Measurements from ENCODE around the gene SNX25. TPM values are rescaled to one million over a fixed set of nuclear protein-coding genes. Genes with fewer than 3 reads are reported as not detected.

SNX25 gene
- total RNA-seq, 6 donors from 2014 or later: 62.9 to 178 (median 123) TPM

DNA sequence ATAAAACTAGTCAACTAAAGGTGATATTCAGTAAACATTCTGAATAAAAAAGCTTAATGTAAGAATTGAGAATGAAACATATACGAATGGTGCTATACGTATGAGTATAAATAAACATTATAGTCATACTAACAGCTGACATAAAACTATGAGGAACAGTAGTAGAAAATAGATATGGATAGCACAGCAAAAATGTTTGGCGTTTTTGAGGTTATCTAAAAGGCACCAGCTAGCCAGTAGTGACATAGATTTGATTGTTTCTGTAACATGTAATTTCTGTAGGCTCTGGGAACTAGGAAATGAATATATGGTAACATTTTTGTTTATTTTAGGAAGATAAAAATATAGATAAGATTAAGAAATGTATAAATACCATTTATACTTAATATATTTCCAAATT is 69.3 kb downstream of the SNX25 start:
- no peak overlapping the region for H3K27ac ChIP-seq
- DNase-seq: no peak
- no peak overlapping the region for H3K4me3 ChIP-seq
- H3K36me3 ChIP-seq: peaks cover 0 to 5% (median 0%) of the 10 kb centered on the region in 4 donors
- no peak for ATAC-seq (ENCODE audit: low FRiP score in 2 of 2)
- no peaks in the 10 kb centered on the region for H3K27me3 ChIP-seq
- peaks cover 0 to 12% (median 7%) of the 10 kb centered on the region in 4 donors for H3K4me1 ChIP-seq
- TF ChIP-seq, protein P1, sequence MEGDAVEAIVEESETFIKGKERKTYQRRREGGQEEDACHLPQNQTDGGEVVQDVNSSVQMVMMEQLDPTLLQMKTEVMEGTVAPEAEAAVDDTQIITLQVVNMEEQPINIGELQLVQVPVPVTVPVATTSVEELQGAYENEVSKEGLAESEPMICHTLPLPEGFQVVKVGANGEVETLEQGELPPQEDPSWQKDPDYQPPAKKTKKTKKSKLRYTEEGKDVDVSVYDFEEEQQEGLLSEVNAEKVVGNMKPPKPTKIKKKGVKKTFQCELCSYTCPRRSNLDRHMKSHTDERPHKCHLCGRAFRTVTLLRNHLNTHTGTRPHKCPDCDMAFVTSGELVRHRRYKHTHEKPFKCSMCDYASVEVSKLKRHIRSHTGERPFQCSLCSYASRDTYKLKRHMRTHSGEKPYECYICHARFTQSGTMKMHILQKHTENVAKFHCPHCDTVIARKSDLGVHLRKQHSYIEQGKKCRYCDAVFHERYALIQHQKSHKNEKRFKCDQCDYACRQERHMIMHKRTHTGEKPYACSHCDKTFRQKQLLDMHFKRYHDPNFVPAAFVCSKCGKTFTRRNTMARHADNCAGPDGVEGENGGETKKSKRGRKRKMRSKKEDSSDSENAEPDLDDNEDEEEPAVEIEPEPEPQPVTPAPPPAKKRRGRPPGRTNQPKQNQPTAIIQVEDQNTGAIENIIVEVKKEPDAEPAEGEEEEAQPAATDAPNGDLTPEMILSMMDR (IDR thresholded peaks at IDR 0.05): no peak
- TF ChIP-seq POLR2A (IDR thresholded peaks at IDR 0.05): no peak
- TF ChIP-seq POLR2AphosphoS5 (IDR thresholded peaks at IDR 0.05): no peak
- TF ChIP-seq EP300 (IDR thresholded peaks at IDR 0.05): no peak
- 93 to 95% methylated on average over 3 of the region's 3 CpGs for WGBS, 2 donors
- H3K9me3 ChIP-seq: no peaks in the 10 kb centered on the region

DNA sequence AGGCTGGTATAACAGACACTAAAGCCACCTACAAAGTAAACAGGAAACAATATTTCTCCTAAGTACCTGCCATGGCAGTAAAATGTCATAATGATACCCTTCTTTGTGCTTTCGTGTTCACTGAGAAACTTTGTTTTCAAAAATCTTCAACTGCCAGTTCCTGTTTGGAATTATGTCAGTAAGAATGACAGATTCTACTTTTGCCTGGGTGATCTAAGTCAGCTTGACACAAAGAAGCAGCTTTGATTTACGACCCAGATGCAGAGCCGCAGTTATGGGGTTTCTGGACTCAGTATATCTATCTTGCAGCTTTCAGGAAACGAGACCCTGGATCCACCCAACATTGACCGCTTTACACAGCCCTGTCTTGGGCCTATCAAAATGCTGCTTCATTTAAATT is 71.2 kb downstream of the SNX25 start:
- Histone ChIP-seq H3K4me3 (no peak overlapping the region), H3K9me3 (no peaks in the 10 kb centered on the region), H3K4me1 (peaks cover 0 to 21% (median 9%) of the 10 kb centered on the region in 4 donors), H3K27ac (no peak overlapping the region), H3K36me3 (peaks cover 0 to 5% (median 0%) of the 10 kb centered on the region in 4 donors), H3K27me3 (no peaks in the 10 kb centered on the region)
- DNase-seq (no peak), ATAC-seq (ENCODE audit: low FRiP score in 2 of 2) (no peak)
- TF ChIP-seq EP300 (IDR thresholded peaks at IDR 0.05) (no peak), POLR2AphosphoS5 (IDR thresholded peaks at IDR 0.05) (no peak), POLR2A (IDR thresholded peaks at IDR 0.05) (no peak)
- TF ChIP-seq, protein P1 (IDR thresholded peaks at IDR 0.05): no peak
- 54 to 75% methylated on average over 5 of the region's 5 CpGs for WGBS, 2 donors

DNA sequence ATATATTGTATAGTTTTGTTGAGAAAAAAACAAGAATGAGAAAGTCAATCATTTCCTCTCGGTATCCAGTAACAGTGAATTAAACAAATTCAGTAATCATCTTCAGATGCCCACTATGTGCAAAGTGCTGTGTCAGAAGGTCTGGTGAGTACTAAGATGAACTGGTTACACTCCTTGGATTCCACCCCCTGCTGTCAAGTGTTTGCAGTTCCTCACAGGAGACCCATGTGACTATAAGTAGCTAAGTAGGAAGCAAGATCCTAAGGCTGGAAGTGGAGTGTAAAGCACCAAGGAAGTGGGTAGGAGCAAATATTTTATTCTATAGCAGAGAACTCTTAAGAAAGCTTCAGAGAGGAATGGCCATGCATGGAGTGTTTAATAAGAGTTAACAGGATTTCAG is 73.6 kb downstream of the SNX25 start:
- no peaks in the 10 kb centered on the region for H3K27me3 ChIP-seq
- H3K4me1 ChIP-seq: peaks cover 0 to 27% (median 9%) of the 10 kb centered on the region in 4 donors
- WGBS, 2 donors: 71 to 75% methylated on average over 1 of the region's 1 CpG
- ATAC-seq (ENCODE audit: low FRiP score in 2 of 2) (peak; percentile 71 to 91), DNase-seq (peak in 1 of 2 donors; percentile 71)
- H3K27ac ChIP-seq: peak overlapping the region in 3 of 4 donors; percentile 41 to 57 (median 44)
- no peak overlapping the region for H3K4me3 ChIP-seq
- TF ChIP-seq POLR2A (IDR thresholded peaks at IDR 0.05): no peak
- peak in 1 of 4 donors; percentile 81 for TF ChIP-seq EP300 (IDR thresholded peaks at IDR 0.05)
- peak in 1 of 2 donors; percentile 34 for TF ChIP-seq POLR2AphosphoS5 (IDR thresholded peaks at IDR 0.05)
- H3K36me3 ChIP-seq: no peaks in the 10 kb centered on the region
- H3K9me3 ChIP-seq: no peaks in the 10 kb centered on the region

DNA sequence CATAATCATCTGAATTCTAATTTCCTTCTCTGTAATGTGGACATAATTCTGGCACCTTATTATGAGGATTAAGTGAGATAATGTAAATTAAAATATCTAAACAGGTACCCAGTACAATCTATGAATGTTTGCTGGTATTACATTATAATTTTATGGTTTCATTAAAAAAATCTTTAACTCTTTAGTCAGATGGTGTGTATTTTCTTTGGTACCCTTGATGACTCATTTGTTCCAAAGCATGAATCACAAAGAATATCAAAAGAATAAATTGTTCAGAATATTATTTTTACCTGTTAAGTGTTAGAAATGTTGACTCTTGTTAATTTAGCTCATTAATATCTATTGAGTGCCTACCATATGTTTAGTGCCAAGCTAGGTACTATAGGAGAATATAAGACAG is 74.3 kb downstream of the SNX25 start:
- H3K36me3 ChIP-seq: no peaks in the 10 kb centered on the region
- ATAC-seq (ENCODE audit: low FRiP score in 2 of 2) (no peak), DNase-seq (no peak)
- no peak overlapping the region for H3K4me3 ChIP-seq
- peak overlapping the region in 3 of 4 donors; percentile 24 to 44 (median 41) for H3K27ac ChIP-seq
- H3K27me3 ChIP-seq: no peaks in the 10 kb centered on the region
- TF ChIP-seq POLR2A (IDR thresholded peaks at IDR 0.05) (no peak), POLR2AphosphoS5 (IDR thresholded peaks at IDR 0.05) (no peak), EP300 (IDR thresholded peaks at IDR 0.05) (no peak)
- TF ChIP-seq, protein P1 (IDR thresholded peaks at IDR 0.05): no peak
- H3K9me3 ChIP-seq: no peaks in the 10 kb centered on the region
- H3K4me1 ChIP-seq: peaks cover 0 to 27% (median 9%) of the 10 kb centered on the region in 4 donors

DNA sequence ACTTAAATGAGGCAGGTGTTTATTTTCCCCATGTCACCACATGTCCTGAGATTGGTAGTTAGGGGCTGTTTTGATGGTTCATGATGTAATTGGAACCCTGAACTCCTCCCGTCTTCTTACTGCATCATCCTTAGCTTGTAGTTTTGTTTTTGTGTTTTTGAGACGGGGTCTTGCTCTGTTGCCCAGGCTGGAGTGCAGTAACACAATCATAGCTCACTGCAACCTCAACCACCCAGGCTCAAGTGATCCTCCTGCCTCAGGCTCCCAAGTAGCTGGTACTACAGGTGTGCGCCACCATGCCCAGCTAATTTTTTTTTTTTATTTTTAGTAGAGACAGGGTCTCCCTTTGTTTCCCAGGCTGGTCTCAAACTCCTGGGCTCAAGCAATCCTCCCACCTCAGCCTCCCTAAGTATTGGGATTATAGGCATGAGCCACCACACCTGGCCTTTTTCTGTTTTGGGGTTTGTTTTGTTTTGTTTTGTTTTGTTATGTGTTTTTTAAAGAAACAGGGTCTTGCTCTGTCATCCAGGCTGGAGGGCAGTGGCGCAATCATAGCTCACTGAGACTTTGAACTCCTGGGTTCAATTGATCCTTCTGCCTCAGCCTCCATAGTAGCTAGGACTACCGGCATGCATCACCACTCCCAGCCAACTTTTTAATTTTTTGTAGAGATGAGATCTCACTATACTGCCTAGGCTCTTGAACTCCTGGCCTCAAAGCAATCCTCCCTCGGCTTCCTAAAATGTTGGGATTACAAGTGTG is 76.4 kb downstream of the SNX25 start:
- DNase-seq (no peak), ATAC-seq (ENCODE audit: low FRiP score in 2 of 2) (no peak)
- H3K27ac ChIP-seq: peak overlapping the region in 2 of 4 donors; percentile 20 to 40
- no peak overlapping the region for H3K4me3 ChIP-seq
- H3K9me3 ChIP-seq: no peaks in the 10 kb centered on the region
- H3K36me3 ChIP-seq: no peaks in the 10 kb centered on the region
- TF ChIP-seq POLR2AphosphoS5 (IDR thresholded peaks at IDR 0.05) (no peak), EP300 (IDR thresholded peaks at IDR 0.05) (no peak), POLR2A (IDR thresholded peaks at IDR 0.05) (no peak)
- TF ChIP-seq, protein P1 (IDR thresholded peaks at IDR 0.05): no peak
- H3K4me1 ChIP-seq: peaks cover 0 to 32% (median 9%) of the 10 kb centered on the region in 4 donors
- no peaks in the 10 kb centered on the region for H3K27me3 ChIP-seq
- WGBS, 2 donors: 83 to 97% methylated on average over 6 of the region's 6 CpGs
